GM12875 (cell line): ENCODE measurements around the gene OTULINL.

ENCODE experiments used
- H3K4me3 ChIP-seq: one replicate; pipeline ENCODE4 v1.5.1; 2011; ENCODE audit warnings: low read depth, low read length, control low read depth
- CTCF ChIP-seq: IDR thresholded peaks from 2 replicates; pipeline ENCODE4 v1.5.1; 2011; ENCODE audit warnings: low read depth, mild to moderate bottlenecking, control low read depth, inconsistent platforms, low read length, moderate library complexity, borderline replicate concordance; ENCODE audit not compliant: insufficient read depth

The OTULINL gene

DNA sequence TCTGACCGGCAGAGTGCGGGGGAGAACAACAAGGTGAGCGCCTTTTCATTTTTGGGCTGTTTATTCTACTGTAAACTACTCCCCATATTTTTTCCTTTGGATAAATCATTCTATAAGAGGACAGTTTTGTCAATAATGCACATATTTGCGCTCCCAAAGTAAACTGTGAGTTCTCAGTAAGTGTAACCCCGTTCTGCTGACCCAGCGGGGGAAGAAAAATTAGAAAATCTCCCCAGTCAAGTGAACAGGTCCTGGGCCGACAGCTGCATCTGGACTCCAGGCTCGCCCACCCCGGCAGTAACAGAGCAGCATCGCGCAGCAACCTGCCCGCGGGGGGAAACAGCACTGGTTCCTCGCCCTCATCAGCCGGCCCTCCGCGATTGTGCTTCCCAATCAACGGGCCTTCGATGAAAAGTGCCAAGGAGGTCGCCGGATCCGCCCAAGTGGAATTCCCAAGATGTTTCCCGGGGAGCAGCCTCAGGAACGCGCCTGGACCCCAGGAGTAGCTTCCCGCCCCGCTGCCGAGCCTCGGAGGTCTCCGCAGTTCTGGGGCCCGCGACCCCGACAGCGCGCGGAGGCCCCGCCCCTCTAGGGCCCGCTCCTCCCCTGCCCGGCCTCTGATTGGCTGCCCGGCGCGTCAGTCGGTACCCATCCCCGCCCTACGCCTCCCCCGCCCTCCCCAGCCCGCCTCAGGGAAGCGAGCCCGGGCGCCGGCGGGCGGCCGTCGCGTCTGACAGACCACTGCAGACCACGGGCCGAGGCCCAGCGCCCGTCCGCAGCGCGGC, at the start of gene OTULINL:
Gene OTULINL, plus strand, starts transcription at position 687 of the 785 bp plus-strand sequence. CDS start 103 bp downstream, outside the sequence.
- peak within 1 kb of the TSS; percentile 64 for H3K4me3 ChIP-seq
- TF ChIP-seq CTCF, result no peak

DNA sequence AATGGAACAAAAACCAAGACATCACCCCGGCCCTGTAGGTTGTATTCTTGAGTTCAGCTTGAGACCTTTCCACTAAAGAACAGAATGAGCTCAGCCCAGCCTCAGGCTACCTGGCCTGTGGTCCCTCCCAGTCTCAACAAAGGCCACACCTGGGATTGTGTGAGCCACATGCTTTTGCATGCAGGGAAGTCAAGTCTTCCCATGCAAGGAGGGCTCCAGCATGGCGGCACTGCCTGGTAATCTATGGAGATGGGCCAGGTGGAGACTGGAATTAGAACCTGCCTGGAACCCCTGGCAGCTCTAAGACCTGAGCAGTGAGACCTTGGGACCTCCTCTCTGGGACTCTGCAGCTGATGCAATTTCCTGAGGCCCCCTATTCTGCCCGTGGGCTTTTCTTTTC, 49.4 kb upstream of the OTULINL start:
- no peak overlapping the region for H3K4me3 ChIP-seq
- TF ChIP-seq CTCF, result no peak

GRCh38 chr5:14534773-14535172, 46.8 kb upstream of the OTULINL start:
- TF ChIP-seq CTCF, result no peak
- H3K4me3 ChIP-seq, result no peak overlapping the region

DNA sequence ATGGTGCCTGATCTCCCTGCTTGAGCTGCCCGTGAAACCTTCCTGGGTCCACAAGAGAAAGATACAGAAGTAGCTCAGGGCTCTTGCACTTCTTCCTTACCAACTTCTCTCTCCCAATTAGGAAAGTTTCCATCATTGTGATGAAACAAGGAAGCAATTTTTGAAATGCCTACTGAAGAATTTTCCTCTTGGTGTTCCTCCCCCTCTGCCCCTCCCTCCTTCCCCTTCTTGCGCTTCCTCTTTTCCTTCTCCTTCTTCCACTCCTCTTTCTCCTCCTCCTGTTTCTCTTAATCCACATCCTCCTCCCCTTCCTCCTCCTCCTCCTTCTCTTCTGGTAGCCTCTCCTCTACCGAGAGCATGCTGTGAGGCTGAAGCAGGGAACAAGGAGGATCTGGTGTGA, 36.3 kb upstream of the OTULINL start:
- H3K4me3 ChIP-seq, result no peak overlapping the region
- TF ChIP-seq CTCF, result no peak

- TF ChIP-seq CTCF, result no peak
- H3K4me3 ChIP-seq, result no peak overlapping the region
Observed at GRCh38 chr5:14545862-14546261, 35.7 kb upstream of the OTULINL start.

DNA sequence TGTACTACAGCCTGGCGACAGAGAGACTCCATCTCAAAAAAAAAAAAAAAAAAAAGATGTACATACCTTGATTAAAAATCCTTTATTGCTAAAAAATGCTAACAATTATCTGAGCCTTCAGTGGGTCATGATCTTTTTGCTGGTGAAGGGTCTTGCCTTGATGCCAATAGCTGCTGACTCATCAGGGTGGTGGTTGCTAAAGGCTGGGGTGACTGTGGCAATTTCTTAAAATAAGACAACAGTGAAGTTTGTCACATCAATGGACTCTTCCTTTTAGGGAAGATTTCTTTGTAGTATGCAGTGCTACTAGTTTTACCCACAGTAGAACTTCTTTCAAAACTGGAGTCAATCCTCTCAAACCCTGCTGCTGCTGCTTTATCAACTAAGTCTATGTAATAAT, 33.9 kb upstream of the OTULINL start:
- H3K4me3 ChIP-seq, result no peak overlapping the region
- no peak for TF ChIP-seq CTCF

DNA sequence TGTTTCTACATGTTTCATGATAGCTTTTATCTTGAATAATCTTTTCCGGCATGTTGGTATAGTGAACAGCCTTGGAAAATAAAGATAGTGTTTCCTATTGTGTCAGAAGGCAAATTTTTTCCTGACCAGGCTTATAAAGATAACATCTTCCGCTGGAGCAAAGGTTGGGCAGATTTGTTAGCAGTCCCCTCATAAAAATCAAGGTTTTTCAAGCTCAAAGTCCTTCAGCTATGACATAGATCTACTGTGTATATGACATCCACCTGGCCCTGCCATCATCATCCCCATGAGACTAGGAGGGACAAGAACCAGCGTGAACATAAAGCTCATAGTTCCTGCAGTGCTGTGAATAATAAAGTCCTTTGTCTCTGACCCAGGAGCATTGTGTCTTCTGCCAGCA, 30.4 kb upstream of the OTULINL start:
- TF ChIP-seq CTCF, result no peak
- no peak overlapping the region for H3K4me3 ChIP-seq
